Measurements from ENCODE around the gene PANK4.

GRCh38 chr1:2571348-2571747 is 45.0 kb upstream of the PANK4 start:
- TF ChIP-seq YY1 (IDR thresholded peaks at IDR 0.05; ENCODE audit: low read depth) = no peak
- no peak for TF ChIP-seq MAX (IDR thresholded peaks at IDR 0.05)
- no peak for TF ChIP-seq TCF12 (IDR thresholded peaks at IDR 0.05; ENCODE audit: low read depth)
- no peak for TF ChIP-seq TEAD4 (IDR thresholded peaks at IDR 0.05)
- TF ChIP-seq TAF1 (IDR thresholded peaks at IDR 0.05; ENCODE audit: low read depth) = no peak
- TF ChIP-seq FOXM1 (IDR thresholded peaks at IDR 0.05; ENCODE audit: borderline replicate concordance, low read depth) = no peak
- no peak for TF ChIP-seq ZBTB7A (IDR thresholded peaks at IDR 0.05; ENCODE audit: low read depth)
- no peak for TF ChIP-seq REST (IDR thresholded peaks at IDR 0.05; ENCODE audit: low read depth)
- no peak for TF ChIP-seq EGR1 (IDR thresholded peaks at IDR 0.05)
- no peak for TF ChIP-seq RAD21 (IDR thresholded peaks at IDR 0.05; ENCODE audit: low read depth)
- TF ChIP-seq CEBPB (IDR thresholded peaks at IDR 0.05) = no peak
- no peak for TF ChIP-seq NFIC (IDR thresholded peaks at IDR 0.05)
